HepG2 (cell line): ENCODE measurements around the gene LZTS2.

Experiments used
- CTCF ChIP-seq: sonication (generic); formaldehyde crosslinking; IDR thresholded peaks from 2 replicates; pipeline ENCODE4 v1.5.0; 2020; ENCODE audit warnings: mild to moderate bottlenecking, missing genetic modification reagents, moderate library complexity
- GABPA ChIP-seq, 2 experiments: IDR thresholded peaks; 2 replicates each; pipeline ENCODE4 v1.6.1; 2011 to 2016; ENCODE audit warnings: low read depth in 2 of 2, low read length in 1 of 2, missing biosample characterization in 1 of 2, missing genetic modification characterization in 1 of 2
- HNF4A ChIP-seq: sonication (generic); formaldehyde crosslinking; IDR thresholded peaks from 2 replicates; pipeline ENCODE4 v1.4.0; 2020; ENCODE audit warnings: missing genetic modification reagents
- ISX ChIP-seq: sonication (generic); formaldehyde crosslinking; conservative IDR thresholded peaks from 2 replicates; pipeline ENCODE4 v1.5.0; 2020; ENCODE audit warnings: missing genetic modification reagents
- NFKBIZ ChIP-seq: IDR thresholded peaks from 2 replicates; pipeline ENCODE4 v1.6.1; 2018; ENCODE audit warnings: missing genetic modification reagents, missing compliant biosample characterization
- POLR2A ChIP-seq, 2 experiments: IDR thresholded peaks; 2 replicates each; pipeline ENCODE4 v1.6.1; 2011; ENCODE audit warnings: low read depth in 2 of 2, low read length in 2 of 2, mild to moderate bottlenecking in 1 of 2, moderate library complexity in 1 of 2; ENCODE audit not compliant: insufficient read depth in 1 of 2
- RAD21 ChIP-seq: fragments of 450-650 bp; formaldehyde crosslinking; IDR thresholded peaks from 2 replicates; pipeline ENCODE4 v1.5.0; 2020; ENCODE audit warnings: mild to moderate bottlenecking
- RFX5 ChIP-seq: IDR thresholded peaks from 2 replicates; pipeline ENCODE4 v1.6.1; 2011; ENCODE audit warnings: low read depth, low read length, improper control_type of control experiment
- SRSF1 ChIP-seq: fragments of 200-400 bp; formaldehyde crosslinking; optimal IDR thresholded peaks from 2 replicates; pipeline ENCODE3; 2017; ENCODE audit warnings: mild to moderate bottlenecking, low read depth, low read length, moderate library complexity
- TF ChIP-seq, protein P1 (sequence below): sonication (generic); formaldehyde crosslinking; IDR thresholded peaks from 2 replicates; pipeline ENCODE4 v1.4.0; 2020; ENCODE audit warnings: missing genetic modification reagents

GRCh38 chr10:101021239-101021638 lies 21.6 kb downstream of the LZTS2 start:
- TF ChIP-seq CTCF (CRISPR knock-in tag) (no peak), RFX5 (no peak), POLR2A (IDR thresholded peaks at IDR 0.05; ENCODE audit: insufficient read depth in 1 of 2, low read depth in 2 of 2, low read length in 2 of 2) (no peak), GABPA (IDR thresholded peaks at IDR 0.05; ENCODE audit: low read depth, low read length) (no peak), GABPA (CRISPR knock-in tag; IDR thresholded peaks at IDR 0.05; ENCODE audit: low read depth) (no peak), RAD21 (CRISPR knock-in tag) (no peak), ISX (CRISPR knock-in tag) (no peak), NFKBIZ (no peak), HNF4A (CRISPR knock-in tag) (no peak), SRSF1 (no peak)
- TF ChIP-seq, protein P1, sequence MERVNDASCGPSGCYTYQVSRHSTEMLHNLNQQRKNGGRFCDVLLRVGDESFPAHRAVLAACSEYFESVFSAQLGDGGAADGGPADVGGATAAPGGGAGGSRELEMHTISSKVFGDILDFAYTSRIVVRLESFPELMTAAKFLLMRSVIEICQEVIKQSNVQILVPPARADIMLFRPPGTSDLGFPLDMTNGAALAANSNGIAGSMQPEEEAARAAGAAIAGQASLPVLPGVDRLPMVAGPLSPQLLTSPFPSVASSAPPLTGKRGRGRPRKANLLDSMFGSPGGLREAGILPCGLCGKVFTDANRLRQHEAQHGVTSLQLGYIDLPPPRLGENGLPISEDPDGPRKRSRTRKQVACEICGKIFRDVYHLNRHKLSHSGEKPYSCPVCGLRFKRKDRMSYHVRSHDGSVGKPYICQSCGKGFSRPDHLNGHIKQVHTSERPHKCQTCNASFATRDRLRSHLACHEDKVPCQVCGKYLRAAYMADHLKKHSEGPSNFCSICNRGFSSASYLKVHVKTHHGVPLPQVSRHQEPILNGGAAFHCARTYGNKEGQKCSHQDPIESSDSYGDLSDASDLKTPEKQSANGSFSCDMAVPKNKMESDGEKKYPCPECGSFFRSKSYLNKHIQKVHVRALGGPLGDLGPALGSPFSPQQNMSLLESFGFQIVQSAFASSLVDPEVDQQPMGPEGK (CRISPR knock-in tag) = no peak
